ENCODE data around the gene EIF2B1.
A peak's percentile ranks its signal among the peaks of the same experiment; 100 is the strongest.
"Not testable (repeated sequence)": the region's sequence is repeated elsewhere in the genome, so short reads cannot be mapped to it uniquely, and the experiment has no call there.

Gene EIF2B1

GRCh38 chr12:123617580-123617979 is 15.9 kb downstream of the EIF2B1 start:
- DNase-seq (ENCODE audit: low read depth), result no peak

GRCh38 chr12:123617144-123617543 is 16.3 kb downstream of the EIF2B1 start:
- no peak for DNase-seq (ENCODE audit: low read depth)

- no peak for DNase-seq (ENCODE audit: low read depth)
Measured at GRCh38 chr12:123614531-123614930, 19.0 kb downstream of the EIF2B1 start.

- no peak for DNase-seq (ENCODE audit: low read depth)
Measured at GRCh38 chr12:123614110-123614509, 19.4 kb downstream of the EIF2B1 start.

- DNase-seq (ENCODE audit: low read depth), result no peak
Measured at GRCh38 chr12:123608182-123608581, 25.3 kb downstream of the EIF2B1 start.

- no peak for DNase-seq (ENCODE audit: low read depth)
Measured at GRCh38 chr12:123607756-123608155, 25.7 kb downstream of the EIF2B1 start.

- not testable (repeated sequence) for DNase-seq (ENCODE audit: low read depth)
Measured at GRCh38 chr12:123603495-123603894, 30.0 kb downstream of the EIF2B1 start.

GRCh38 chr12:123602651-123603195 is 30.8 kb downstream of the EIF2B1 start:
- DNase-seq (ENCODE audit: low read depth), result no peak

GRCh38 chr12:123601602-123602489 is 31.6 kb downstream of the EIF2B1 start, which contains the start of gene DDX55:
TSS of gene DDX55 (plus strand) at chr12:123602099. CDS start at chr12:123602149, 50 bp downstream.
- peak; percentile 72 for DNase-seq (ENCODE audit: low read depth)

DNA sequence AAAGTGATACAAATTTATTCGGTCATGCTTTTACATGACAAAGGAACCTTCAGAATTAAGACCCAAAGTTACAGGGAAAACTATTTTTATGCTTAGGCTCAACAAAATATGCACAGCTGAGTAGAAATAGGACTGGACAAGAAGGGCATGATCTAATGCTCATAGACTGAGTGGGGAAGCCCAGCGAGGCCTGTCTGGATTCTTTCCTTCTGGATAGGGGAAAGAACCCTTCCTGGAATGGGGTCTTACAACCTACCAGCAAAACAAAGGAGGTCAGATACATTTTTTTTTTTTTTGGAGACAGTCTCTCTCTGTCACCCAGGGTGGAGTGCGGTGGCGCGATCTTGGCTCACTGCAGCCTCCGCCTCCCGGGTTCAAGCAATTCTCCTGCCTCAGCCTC is 33.8 kb downstream of the EIF2B1 start:
- DNase-seq (ENCODE audit: low read depth), result no peak

DNA sequence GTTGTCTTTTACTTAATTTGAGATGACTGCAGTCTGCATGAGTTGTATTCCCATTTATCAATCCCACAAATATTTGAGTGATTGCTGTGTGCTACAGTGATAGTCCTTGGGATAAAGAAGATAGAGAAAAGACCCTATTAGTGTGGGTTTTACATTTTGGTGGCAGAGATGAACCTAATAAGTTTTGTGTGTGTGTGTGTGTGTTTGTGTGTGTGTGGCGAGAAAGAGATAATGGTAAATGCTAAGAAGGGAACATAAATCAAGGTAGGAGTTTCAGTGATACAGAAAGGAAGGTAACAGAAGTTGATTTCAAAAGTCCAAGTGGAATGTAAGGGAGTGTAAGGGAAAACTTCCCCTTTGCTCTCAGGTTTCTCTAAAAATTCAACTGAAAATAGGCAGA is 34.2 kb downstream of the EIF2B1 start:
- no peak for DNase-seq (ENCODE audit: low read depth)

- DNase-seq (ENCODE audit: low read depth), result no peak
Measured at GRCh38 chr12:123598522-123598921, 35.0 kb downstream of the EIF2B1 start.

DNA sequence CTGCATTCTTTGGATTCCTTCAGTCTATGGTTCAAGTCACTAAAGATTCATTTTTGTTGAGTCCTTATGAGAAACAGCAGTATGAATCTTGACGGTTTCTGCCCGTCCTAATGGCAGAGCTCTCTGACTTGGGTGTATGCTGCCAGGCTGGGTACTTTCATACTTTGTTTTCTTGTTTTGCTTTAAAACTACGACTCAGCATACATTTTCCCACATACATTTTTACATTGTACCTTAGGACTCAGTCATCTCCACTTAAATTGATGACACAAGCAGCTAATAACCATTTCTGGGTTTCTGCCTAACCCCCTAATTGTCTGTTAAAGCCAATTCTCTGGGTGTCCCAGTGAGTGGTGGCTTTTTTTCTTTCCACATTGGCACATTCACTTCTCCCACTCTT is 36.4 kb downstream of the EIF2B1 start:
- no peak for DNase-seq (ENCODE audit: low read depth)

DNA sequence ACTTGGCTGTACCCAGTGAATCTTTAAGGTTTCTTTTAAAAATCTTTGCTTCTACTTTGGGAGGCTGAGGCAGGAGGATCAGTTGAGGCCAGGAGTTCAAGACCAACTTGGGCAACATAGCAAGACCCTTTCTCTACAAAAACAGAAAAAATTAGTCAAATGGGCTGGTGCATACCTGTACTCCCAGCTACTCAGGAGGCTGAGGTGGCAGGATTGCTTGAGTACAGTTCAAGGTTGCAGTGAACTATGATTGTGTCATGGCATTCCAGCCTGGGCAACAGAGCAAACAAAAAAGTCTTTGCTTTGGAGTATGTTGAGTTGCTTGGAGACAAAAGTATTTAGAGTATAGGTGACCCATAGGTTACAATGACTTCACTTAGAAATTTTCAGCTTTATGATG is 37.8 kb downstream of the EIF2B1 start:
- DNase-seq (ENCODE audit: low read depth), result no peak

DNA sequence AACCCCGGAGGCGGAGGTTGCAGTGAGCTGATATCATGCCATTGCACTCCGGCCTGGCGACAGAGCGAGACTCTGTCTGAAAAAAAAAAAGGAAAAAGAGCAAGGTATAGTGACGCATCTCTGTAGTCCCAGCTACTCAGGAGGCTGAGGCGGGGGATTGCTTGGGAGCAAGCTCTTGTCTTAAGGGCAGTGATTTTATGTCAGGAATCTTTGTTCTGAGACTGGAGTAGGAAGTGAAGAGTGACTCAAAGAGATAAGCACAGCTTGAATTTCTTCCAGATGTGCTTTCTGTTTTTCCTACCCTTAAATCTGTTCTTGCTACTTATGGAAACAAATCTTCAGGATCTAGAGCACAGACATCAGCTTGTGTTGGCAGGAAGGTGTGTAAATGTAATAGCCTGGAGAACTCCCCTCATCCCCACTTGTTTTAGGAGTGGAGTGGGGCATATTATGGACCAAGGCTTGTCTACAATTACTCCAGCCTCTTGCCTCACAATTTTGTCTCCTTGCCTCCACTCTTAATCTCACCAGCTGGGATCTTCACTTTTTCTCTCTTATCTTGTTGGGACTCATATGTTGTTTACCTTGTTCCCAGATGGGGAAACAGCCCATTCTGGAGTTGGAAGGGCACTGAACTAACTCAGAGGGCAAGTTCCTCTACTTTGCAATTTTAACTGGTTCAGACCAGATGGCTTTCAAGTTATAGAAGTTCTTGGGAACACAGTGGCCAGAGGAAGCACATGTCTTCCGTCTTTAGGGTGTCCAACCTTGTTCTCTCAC is 41.6 kb downstream of the EIF2B1 start:
- no peak for DNase-seq (ENCODE audit: low read depth)

- no peak for DNase-seq (ENCODE audit: low read depth)
Measured at GRCh38 chr12:123580772-123581171, 52.7 kb downstream of the EIF2B1 start.

- DNase-seq (ENCODE audit: low read depth), result not testable (repeated sequence)
Measured at GRCh38 chr12:123578829-123579228, 54.7 kb downstream of the EIF2B1 start.

DNA sequence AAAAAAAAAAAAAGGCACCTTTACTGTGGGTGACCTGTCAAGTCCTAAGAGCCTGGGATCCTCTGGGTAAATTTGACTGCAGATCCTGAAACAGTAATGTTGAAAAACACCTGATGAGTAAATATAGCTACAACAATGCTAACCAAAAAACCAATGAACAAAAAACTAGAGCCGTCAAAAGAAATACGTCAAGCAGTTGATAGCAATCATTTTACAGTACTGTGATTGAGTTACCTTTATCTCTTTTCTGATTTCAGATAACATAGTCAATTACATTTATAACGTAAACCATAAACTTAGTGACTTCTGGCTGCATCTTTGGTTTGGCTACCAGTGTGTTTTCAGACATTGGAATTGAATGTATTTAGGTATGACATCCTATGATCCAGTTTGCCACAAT is 55.2 kb downstream of the EIF2B1 start:
- no peak for DNase-seq (ENCODE audit: low read depth)

DNA sequence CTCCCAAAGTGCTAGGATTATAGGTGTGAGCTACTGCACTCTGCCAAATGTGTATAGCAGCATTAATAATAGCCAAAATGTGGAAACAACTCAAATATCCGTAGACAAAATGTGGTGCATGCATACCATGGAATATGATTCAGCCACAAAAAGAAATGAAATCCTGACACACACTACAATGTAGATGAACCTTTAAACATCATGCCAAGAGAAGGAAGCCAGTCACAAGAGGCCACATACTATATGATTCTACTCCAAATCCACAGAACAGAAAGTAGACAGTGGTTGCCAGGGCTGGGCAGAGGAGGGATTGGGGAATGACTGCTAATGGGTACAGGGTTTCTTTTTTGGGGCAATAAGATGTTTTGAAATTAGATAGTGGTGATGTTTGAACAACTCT is 56.9 kb downstream of the EIF2B1 start:
- DNase-seq (ENCODE audit: low read depth), result no peak

DNA sequence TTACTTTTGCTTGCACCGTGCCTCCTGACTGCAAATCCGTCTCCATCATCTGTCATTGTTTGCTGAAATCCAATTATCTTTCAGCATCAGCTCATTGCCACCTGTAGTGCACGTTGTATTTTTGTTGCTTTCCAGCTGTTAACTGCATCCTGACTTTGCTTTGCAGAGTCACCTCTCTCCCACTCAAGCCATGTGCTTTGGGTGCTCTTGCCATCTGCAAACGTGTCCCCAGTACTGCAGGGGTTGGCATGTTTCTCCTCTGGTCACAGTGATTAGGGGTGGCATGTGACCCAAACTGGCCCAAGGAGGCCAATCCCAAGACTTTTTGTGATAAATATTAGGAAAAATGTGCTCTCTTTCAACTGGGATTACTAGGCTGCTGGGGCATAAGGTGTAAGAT is 59.6 kb downstream of the EIF2B1 start:
- no peak for DNase-seq (ENCODE audit: low read depth)

GRCh38 chr12:123572391-123572790 is 61.1 kb downstream of the EIF2B1 start:
- no peak for DNase-seq (ENCODE audit: low read depth)

GRCh38 chr12:123571343-123571813 is 62.1 kb downstream of the EIF2B1 start:
- no peak for DNase-seq (ENCODE audit: low read depth)
